Measurements from ENCODE around the gene COA8.

- TF ChIP-seq EZH2 (IDR thresholded peaks at IDR 0.05; ENCODE audit: low read length, unreplicated experiment) (no peak), CTCF (conservative IDR thresholded peaks at IDR 0.05; ENCODE audit: low read depth, low read length) (peak; percentile 60), EZH2phosphoT487 (IDR thresholded peaks at IDR 0.05; ENCODE audit: borderline replicate concordance, low read length) (peak; percentile 93)
Observed at GRCh38 chr14:103520657-103521437, 41.9 kb upstream of the COA8 start.

Measured in PC-3 (cell line).